Cardiac muscle cell (in vitro differentiated cells and primary cell): ENCODE measurements around the gene LITAF. TPM values are rescaled to one million over a fixed set of nuclear protein-coding genes. Genes with fewer than 3 reads are reported as not detected.
"Not testable (repeated sequence)": the region's sequence is repeated elsewhere in the genome, so short reads cannot be mapped to it uniquely, and the experiment has no call there.

ENCODE experiments used
- DNase-seq, 2 donors: peaks; one replicate each; pipeline versions ENCODE4 v3.0.0 to v3.0.0-alpha.2; 2010 to 2017; ENCODE audit warnings: low read depth in 1 of 2, low spot score in 1 of 2
- H3K27ac ChIP-seq: fragments of 200-600 bp; sonication (generic); 2 replicates; pipeline ENCODE4 v1.5.1; 2016
- H3K27me3 ChIP-seq: fragments of 200-600 bp; sonication (generic); 2 replicates; pipeline ENCODE4 v1.6.0; 2016; ENCODE audit warnings: control low read depth
- H3K36me3 ChIP-seq: fragments of 200-600 bp; sonication (generic); 2 replicates; pipeline ENCODE4 v1.5.1; 2016; ENCODE audit warnings: control low read depth
- H3K4me1 ChIP-seq: fragments of 200-600 bp; sonication (generic); 2 replicates; pipeline ENCODE4 v1.8.1; 2017; ENCODE audit warnings: low read depth, mild to moderate bottlenecking, mixed run types
- H3K4me3 ChIP-seq: fragments of 200-600 bp; sonication (generic); 2 replicates; pipeline ENCODE4 v1.5.1; 2016; ENCODE audit warnings: mild to moderate bottlenecking
- H3K9me3 ChIP-seq: fragments of 200-600 bp; sonication (generic); 2 replicates; pipeline ENCODE4 v1.5.1; 2017; ENCODE audit warnings: low read depth, mild to moderate bottlenecking, control low read depth
- CTCF ChIP-seq: IDR thresholded peaks from 2 replicates; pipeline ENCODE4 v1.5.1; 2012; ENCODE audit warnings: low read depth, mild to moderate bottlenecking, low read length
- polyA plus RNA-seq: library from polyadenylated mRNA; unstranded; fragments of >200 nt; fragmentation: Nextera tagmentation; extraction: Ambion mirVana; gene quantifications from 2 replicates; pipeline ENCODE4 v1.2.1, GENCODE V29; 2016
- total RNA-seq: library from RNA; depleted of rRNA; stranded (reverse); fragments of >200 nt; gene quantifications from 2 replicates; pipeline ENCODE4 v1.2.3, GENCODE V29; 2016

The LITAF gene
- total and polyA plus RNA-seq, 2 experiments from 2014 or later, result 42.1 to 43.3 TPM

- Histone ChIP-seq H3K36me3 (no peaks in the 10 kb centered on the region), H3K4me3 (no peak overlapping the region), H3K27ac (no peak overlapping the region), H3K4me1 (no peaks in the 10 kb centered on the region), H3K9me3 (no peaks in the 10 kb centered on the region), H3K27me3 (no peaks in the 10 kb centered on the region)
- no peak for DNase-seq
- no peak for TF ChIP-seq CTCF
Measured at GRCh38 chr16:11507350-11507749, 79.4 kb downstream of the LITAF start.

- Histone ChIP-seq H3K9me3 (no peaks in the 10 kb centered on the region), H3K36me3 (no peaks in the 10 kb centered on the region), H3K4me1 (no peaks in the 10 kb centered on the region), H3K4me3 (no peak overlapping the region), H3K27ac (no peak overlapping the region), H3K27me3 (no peaks in the 10 kb centered on the region)
- no peak for DNase-seq
- no peak for TF ChIP-seq CTCF
Measured at GRCh38 chr16:11506741-11507305, 79.9 kb downstream of the LITAF start.

GRCh38 chr16:11504261-11504660 is 82.5 kb downstream of the LITAF start:
- not testable (repeated sequence) for DNase-seq, H3K27me3 ChIP-seq, H3K4me3 ChIP-seq

GRCh38 chr16:11503566-11503965 is 83.2 kb downstream of the LITAF start:
- Histone ChIP-seq H3K4me1 (no peaks in the 10 kb centered on the region), H3K27ac (no peak overlapping the region), H3K27me3 (no peaks in the 10 kb centered on the region), H3K9me3 (no peaks in the 10 kb centered on the region), H3K36me3 (no peaks in the 10 kb centered on the region), H3K4me3 (no peak overlapping the region)
- no peak for TF ChIP-seq CTCF
- DNase-seq, result no peak

More at GRCh38 chr16:11504261-11504660, 82.5 kb downstream of the LITAF start:
- not testable (repeated sequence) for H3K27ac ChIP-seq, H3K36me3 ChIP-seq, H3K9me3 ChIP-seq, H3K4me1 ChIP-seq

GRCh38 chr16:11502239-11502638 is 84.5 kb downstream of the LITAF start:
- no peak overlapping the region for H3K27ac ChIP-seq
- no peaks in the 10 kb centered on the region for H3K36me3 ChIP-seq

GRCh38 chr16:11501632-11502031 is 85.1 kb downstream of the LITAF start:
- H3K9me3 ChIP-seq, result no peaks in the 10 kb centered on the region
- no peaks in the 10 kb centered on the region for H3K27me3 ChIP-seq
- H3K4me1 ChIP-seq, result peaks cover 9% of the 10 kb centered on the region
- no peak overlapping the region for H3K27ac ChIP-seq
- TF ChIP-seq CTCF, result no peak
- no peak for DNase-seq
- no peaks in the 10 kb centered on the region for H3K36me3 ChIP-seq
- H3K4me3 ChIP-seq, result no peak overlapping the region

More at GRCh38 chr16:11502239-11502638, 84.5 kb downstream of the LITAF start:
- no peak for DNase-seq
- H3K27me3 ChIP-seq, result no peaks in the 10 kb centered on the region
- H3K9me3 ChIP-seq, result no peaks in the 10 kb centered on the region
- H3K4me1 ChIP-seq, result peaks cover 7% of the 10 kb centered on the region
- TF ChIP-seq CTCF, result no peak
- no peak overlapping the region for H3K4me3 ChIP-seq
